OCI-M2 (cell line): ENCODE results near the gene ERG28.
"Not testable (repeated sequence)": the region's sequence is repeated elsewhere in the genome, so short reads cannot be mapped to it uniquely, and the experiment has no call there.

Experiments
- DNase-seq: peaks from one replicate; lab custom pipeline; 2025; ENCODE audit not compliant: unreplicated experiment; lab: John Stamatoyannopoulos, UW

ERG28 gene

GRCh38 chr14:75626863-75627262 lies 33.8 kb downstream of the ERG28 start:
- no peak for DNase-seq

- no peak for DNase-seq
Observed at GRCh38 chr14:75626396-75626795, 34.3 kb downstream of the ERG28 start.

GRCh38 chr14:75625034-75625433 lies 35.6 kb downstream of the ERG28 start:
- DNase-seq: no peak

GRCh38 chr14:75619548-75619947 lies 41.1 kb downstream of the ERG28 start:
- DNase-seq: no peak

GRCh38 chr14:75615200-75615599 lies 45.5 kb downstream of the ERG28 start:
- DNase-seq: no peak

GRCh38 chr14:75614179-75614578 lies 46.5 kb downstream of the ERG28 start:
- no peak for DNase-seq

GRCh38 chr14:75612157-75612556 lies 48.5 kb downstream of the ERG28 start:
- DNase-seq: no peak

- no peak for DNase-seq
Observed at GRCh38 chr14:75610834-75611233, 49.8 kb downstream of the ERG28 start.

GRCh38 chr14:75609606-75610475 lies 50.8 kb downstream of the ERG28 start:
- no peak for DNase-seq

GRCh38 chr14:75609116-75609515 lies 51.6 kb downstream of the ERG28 start:
- DNase-seq: no peak

GRCh38 chr14:75607842-75608640 lies 52.6 kb downstream of the ERG28 start:
- DNase-seq: no peak

- no peak for DNase-seq
Observed at GRCh38 chr14:75607044-75607443, 53.6 kb downstream of the ERG28 start.

GRCh38 chr14:75605916-75606315 lies 54.8 kb downstream of the ERG28 start:
- DNase-seq: no peak

- no peak for DNase-seq
Observed at GRCh38 chr14:75604979-75605851, 55.5 kb downstream of the ERG28 start.

- DNase-seq: no peak
Observed at GRCh38 chr14:75602503-75602902, 58.2 kb downstream of the ERG28 start.

- DNase-seq: not testable (repeated sequence)
Observed at GRCh38 chr14:75601061-75601460, 59.6 kb downstream of the ERG28 start.

GRCh38 chr14:75600100-75600499 lies 60.6 kb downstream of the ERG28 start:
- DNase-seq: not testable (repeated sequence)
